SK-N-SH (cell line): ENCODE data around the gene CEBPA. TPM values are rescaled to one million over a fixed set of nuclear protein-coding genes. Genes with fewer than 3 reads are reported as not detected.
"Not testable (repeated sequence)": the region's sequence is repeated elsewhere in the genome, so short reads cannot be mapped to it uniquely, and the experiment has no call there.

Experiments used
- CTCF ChIA-PET: fragments of 300-600, 350-600 bp; formaldehyde crosslinking; extraction: SDS; loops from one replicate; lab custom pipeline; 2021; lab: Yijun Ruan, JAX
- POLR2A ChIA-PET: fragments of 350-600 bp; sonication (Branson Sonifier 250); formaldehyde crosslinking; extraction: SDS; loops from one replicate; lab custom pipeline; 2020; ENCODE audit warnings: antibody characterized with exemption, inconsistent platforms; lab: Yijun Ruan, JAX
- DNase-seq: peaks from one replicate; pipeline ENCODE4 v3.0.0; 2012
- H2AFZ ChIP-seq: fragments of 200-600 bp; sonication (generic); 2 replicates; pipeline ENCODE4 v1.8.1; 2016; ENCODE audit warnings: antibody characterized with exemption, mild to moderate bottlenecking, low read depth
- H3F3A ChIP-seq: fragments of 200-600 bp; sonication (generic); replicated peaks from 2 replicates; pipeline ENCODE3; 2016; ENCODE audit warnings: antibody characterized with exemption, mild to moderate bottlenecking; ENCODE audit not compliant: insufficient read depth
- H3K27ac ChIP-seq, 2 experiments: fragments of 200-500 bp in 1 of 2; fragments of 200-600 bp in 1 of 2; sonication (Bioruptor generic) in 1 of 2; sonication (generic), shearing (Covaris generic) in 1 of 2; 2 replicates each; pipeline versions ENCODE4 v1.5.1 to v1.6.1; 2014 to 2016; ENCODE audit warnings: low read depth in 2 of 2, inconsistent platforms in 1 of 2, low read length in 1 of 2, mild to moderate bottlenecking in 1 of 2, mixed read lengths in 1 of 2
- H3K27me3 ChIP-seq: fragments of 200-600 bp; sonication (generic), shearing (Covaris generic); 2 replicates; pipeline ENCODE4 v1.6.1; 2016; ENCODE audit warnings: mixed run types; ENCODE audit not compliant: insufficient read depth
- H3K36me3 ChIP-seq, 2 experiments: fragments of 200-500 bp in 1 of 2; fragments of 200-600 bp in 1 of 2; sonication (Bioruptor generic) in 1 of 2; sonication (generic) in 1 of 2; replicated peaks in 1 of 2; 2 replicates each; pipeline versions ENCODE3 to v1.5.1; 2014 to 2016; ENCODE audit warnings: low read length in 1 of 2, mild to moderate bottlenecking in 1 of 2; ENCODE audit not compliant: insufficient read depth in 2 of 2, control insufficient read depth in 1 of 2
- H3K4me1 ChIP-seq, 2 experiments: fragments of 200-500 bp in 1 of 2; fragments of 200-600 bp in 1 of 2; sonication (Bioruptor generic) in 1 of 2; sonication (generic), shearing (Covaris generic) in 1 of 2; 2 replicates each; pipeline versions ENCODE4 v1.5.1 to v1.6.1; 2014 to 2016; ENCODE audit warnings: low read depth in 1 of 2, low read length in 1 of 2, mixed run types in 1 of 2; ENCODE audit not compliant: insufficient read depth in 2 of 2, control insufficient read depth in 1 of 2
- H3K4me2 ChIP-seq: fragments of 200-600 bp; sonication (generic), shearing (Covaris generic); 2 replicates; pipeline ENCODE4 v1.6.1; 2017; ENCODE audit warnings: mixed run types
- H3K4me3 ChIP-seq, 2 experiments: fragments of 200-500 bp in 1 of 2; fragments of 200-600 bp in 1 of 2; sonication (Bioruptor generic) in 1 of 2; sonication (generic), shearing (Covaris generic) in 1 of 2; 2 replicates each; pipeline versions ENCODE4 v1.5.1 to v1.8.1; 2014 to 2016; ENCODE audit warnings: low read depth in 2 of 2, inconsistent platforms in 1 of 2, low read length in 1 of 2, mild to moderate bottlenecking in 1 of 2, mixed read lengths in 1 of 2, moderate library complexity in 1 of 2
- H3K79me2 ChIP-seq: fragments of 200-600 bp; sonication (generic); 2 replicates; pipeline ENCODE4 v1.8.1; 2017; ENCODE audit warnings: mild to moderate bottlenecking; ENCODE audit not compliant: insufficient read depth
- H3K9ac ChIP-seq: fragments of 200-600 bp; sonication (generic); 2 replicates; pipeline ENCODE4 v1.6.1; 2017; ENCODE audit warnings: mixed run types
- H3K9me2 ChIP-seq: fragments of 200-600 bp; sonication (generic); 2 replicates; pipeline ENCODE4 v1.6.1; 2017; ENCODE audit warnings: mixed run types
- H3K9me3 ChIP-seq: fragments of 200-600 bp; sonication (generic); 2 replicates; pipeline ENCODE4 v1.6.1; 2017; ENCODE audit warnings: mixed run types, mild to moderate bottlenecking, moderate library complexity
- H4K20me1 ChIP-seq: fragments of 200-600 bp; sonication (generic); 2 replicates; pipeline ENCODE4 v1.6.1; 2017; ENCODE audit warnings: mild to moderate bottlenecking, mixed run types; ENCODE audit not compliant: insufficient read depth
- CHD2 ChIP-seq: fragments of 150-350 bp; IDR thresholded peaks from 2 replicates; pipeline ENCODE4 v1.6.1; 2018; ENCODE audit warnings: low read length; ENCODE audit not compliant: partially characterized antibody
- EZH2phosphoT487 ChIP-seq: fragments of 200-600 bp; sonication (generic); IDR thresholded peaks from 2 replicates; pipeline ENCODE4 v1.6.1; 2017; ENCODE audit warnings: low read depth, mixed run types, mild to moderate bottlenecking, antibody characterized with exemption, moderate library complexity, borderline replicate concordance
- FOXJ3 ChIP-seq: sonication (generic); formaldehyde crosslinking; IDR thresholded peaks from 2 replicates; pipeline ENCODE4 v1.5.1; 2020; ENCODE audit warnings: mild to moderate bottlenecking, missing genetic modification reagents
- FOXM1 ChIP-seq: IDR thresholded peaks from 2 replicates; pipeline ENCODE4 v1.4.0; 2012; ENCODE audit warnings: low read depth, mild to moderate bottlenecking
- GABPA ChIP-seq: IDR thresholded peaks from 2 replicates; pipeline ENCODE4 v1.4.0; 2012; ENCODE audit warnings: low read depth, mild to moderate bottlenecking
- MXI1 ChIP-seq: IDR thresholded peaks from 2 replicates; pipeline ENCODE4 v1.6.1; 2012; ENCODE audit warnings: mild to moderate bottlenecking, low read depth, low read length, improper control_type of control experiment
- RCOR1 ChIP-seq: fragments of 150-350 bp; IDR thresholded peaks from 2 replicates; pipeline ENCODE4 v1.6.1; 2017; ENCODE audit warnings: antibody characterized with exemption, low read length
- SIN3A ChIP-seq: IDR thresholded peaks from 2 replicates; pipeline ENCODE4 v1.6.1; 2012; ENCODE audit warnings: low read depth, mild to moderate bottlenecking, low read length, moderate library complexity, borderline replicate concordance
- TCF12 ChIP-seq: IDR thresholded peaks from 2 replicates; pipeline ENCODE4 v1.4.0; 2012
- WGBS: methylation state at CpG from one replicate; pipeline ENCODE4 v1.1.6; 2017; ENCODE audit warnings: low lambda C conversion rate; 5-methylcytosine and 5-hydroxymethylcytosine counted together
- polyA plus RNA-seq, 3 experiments: library from polyadenylated mRNA; depleted of rRNA; stranded (reverse); fragments of >200 nt; gene quantifications; 2 replicates each; pipeline ENCODE4 v1.2.3, GENCODE V29; 2012
- TF ChIP-seq, protein P1 (sequence below): fragments of 150-350 bp; IDR thresholded peaks from 2 replicates; pipeline ENCODE4 v1.6.1; 2017; ENCODE audit warnings: antibody characterized with exemption, low read length, low read depth, borderline replicate concordance
- TF ChIP-seq, protein P2 (sequence below): IDR thresholded peaks from 2 replicates; pipeline ENCODE4 v1.4.0; 2012; ENCODE audit warnings: low read depth, borderline replicate concordance

CEBPA gene
- polyA plus RNA-seq, 1 of the 3 experiments (the other 2 are of a cell fraction): 0.15 TPM

GRCh38 chr19:33296488-33296971, 5.8 kb downstream of the CEBPA start (continued):
- TF ChIP-seq FOXM1 (no peak), FOXJ3 (CRISPR knock-in tag) (no peak), GABPA (no peak)

DNA sequence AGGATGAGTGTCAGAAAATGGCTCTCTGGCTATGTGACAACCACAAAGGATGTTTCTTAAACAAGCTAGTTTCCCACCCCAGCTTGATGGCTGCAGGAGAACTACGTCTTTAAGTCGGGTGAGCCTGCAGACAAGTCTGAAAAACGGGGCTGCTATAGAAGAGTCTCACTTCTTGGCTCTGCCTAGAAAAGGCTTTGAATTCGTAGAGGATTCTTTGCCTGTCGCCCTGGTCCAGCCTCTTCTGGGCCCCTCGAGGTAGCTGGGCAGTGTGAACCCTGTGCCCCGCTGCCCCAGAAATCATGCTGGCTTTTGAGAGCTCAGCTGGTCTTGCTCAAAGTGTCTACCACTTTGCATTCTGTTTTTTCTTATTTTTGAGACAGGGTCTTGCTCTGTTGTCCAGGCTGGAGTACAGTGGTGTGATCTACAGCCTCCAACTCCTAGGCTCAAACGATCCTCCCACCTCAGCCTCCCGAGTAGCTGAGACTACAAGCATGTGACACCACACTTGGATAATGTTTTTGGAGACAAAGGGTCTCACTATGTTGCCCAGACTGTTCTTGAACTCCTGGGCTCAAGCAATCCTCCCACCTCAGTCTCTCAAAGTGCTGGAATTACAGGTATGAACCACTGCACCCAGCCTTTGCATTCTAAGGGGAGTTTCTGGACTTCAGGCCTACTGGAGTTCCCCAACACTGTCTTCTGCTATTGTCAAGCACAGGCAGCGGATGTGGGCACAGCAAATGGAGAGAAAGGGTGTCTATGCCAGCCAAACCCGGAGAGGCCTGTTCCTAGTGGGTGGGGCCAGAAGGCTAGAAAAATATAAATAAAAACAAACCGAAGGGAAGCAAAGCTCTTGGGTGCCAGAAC, 6.5 kb downstream of the CEBPA start:
- Histone ChIP-seq H3K27me3 (peaks cover 26% of the 10 kb centered on the region), H3K4me1 (peaks cover 0 to 19% of the 10 kb centered on the region in 2 experiments; a peak in 1 of 4 replicates), H3K9ac (no peak overlapping the region), H3F3A (no peaks in the 10 kb centered on the region), H2AFZ (no peak overlapping the region), H3K9me2 (no peaks in the 10 kb centered on the region)
- CTCF ChIA-PET: interaction anchor here (0.8 to 1.1 kb wide), 3 partner anchors 16 to 482 kb away, joined by 3 read pairs; no protein-coding TSS in a partner anchor
- POLR2A ChIA-PET: no interaction called here
- 65% methylated on average over 11 of the region's 12 CpGs for WGBS
- TF ChIP-seq TCF12: no peak
- no peak for TF ChIP-seq RCOR1
- TF ChIP-seq CHD2: no peak
- TF ChIP-seq, protein P1, sequence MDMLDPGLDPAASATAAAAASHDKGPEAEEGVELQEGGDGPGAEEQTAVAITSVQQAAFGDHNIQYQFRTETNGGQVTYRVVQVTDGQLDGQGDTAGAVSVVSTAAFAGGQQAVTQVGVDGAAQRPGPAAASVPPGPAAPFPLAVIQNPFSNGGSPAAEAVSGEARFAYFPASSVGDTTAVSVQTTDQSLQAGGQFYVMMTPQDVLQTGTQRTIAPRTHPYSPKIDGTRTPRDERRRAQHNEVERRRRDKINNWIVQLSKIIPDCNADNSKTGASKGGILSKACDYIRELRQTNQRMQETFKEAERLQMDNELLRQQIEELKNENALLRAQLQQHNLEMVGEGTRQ: no peak
- TF ChIP-seq, protein P2, sequence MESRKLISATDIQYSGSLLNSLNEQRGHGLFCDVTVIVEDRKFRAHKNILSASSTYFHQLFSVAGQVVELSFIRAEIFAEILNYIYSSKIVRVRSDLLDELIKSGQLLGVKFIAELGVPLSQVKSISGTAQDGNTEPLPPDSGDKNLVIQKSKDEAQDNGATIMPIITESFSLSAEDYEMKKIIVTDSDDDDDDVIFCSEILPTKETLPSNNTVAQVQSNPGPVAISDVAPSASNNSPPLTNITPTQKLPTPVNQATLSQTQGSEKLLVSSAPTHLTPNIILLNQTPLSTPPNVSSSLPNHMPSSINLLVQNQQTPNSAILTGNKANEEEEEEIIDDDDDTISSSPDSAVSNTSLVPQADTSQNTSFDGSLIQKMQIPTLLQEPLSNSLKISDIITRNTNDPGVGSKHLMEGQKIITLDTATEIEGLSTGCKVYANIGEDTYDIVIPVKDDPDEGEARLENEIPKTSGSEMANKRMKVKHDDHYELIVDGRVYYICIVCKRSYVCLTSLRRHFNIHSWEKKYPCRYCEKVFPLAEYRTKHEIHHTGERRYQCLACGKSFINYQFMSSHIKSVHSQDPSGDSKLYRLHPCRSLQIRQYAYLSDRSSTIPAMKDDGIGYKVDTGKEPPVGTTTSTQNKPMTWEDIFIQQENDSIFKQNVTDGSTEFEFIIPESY: no peak
- TF ChIP-seq MXI1: no peak
- no peak for TF ChIP-seq SIN3A
- no peak for TF ChIP-seq FOXM1
- no peak for TF ChIP-seq EZH2phosphoT487
- TF ChIP-seq, all 33 proteins: peak for 0
- Histone ChIP-seq H3K4me2 (no peak overlapping the region), H3K79me2 (no peaks in the 10 kb centered on the region), H3K9me3 (no peaks in the 10 kb centered on the region), H3K27ac (no peak overlapping the region), H3K4me3 (no peak overlapping the region), H3K36me3 (no peaks in the 10 kb centered on the region), H4K20me1 (no peaks in the 10 kb centered on the region)
- DNase-seq: no peak

DNA sequence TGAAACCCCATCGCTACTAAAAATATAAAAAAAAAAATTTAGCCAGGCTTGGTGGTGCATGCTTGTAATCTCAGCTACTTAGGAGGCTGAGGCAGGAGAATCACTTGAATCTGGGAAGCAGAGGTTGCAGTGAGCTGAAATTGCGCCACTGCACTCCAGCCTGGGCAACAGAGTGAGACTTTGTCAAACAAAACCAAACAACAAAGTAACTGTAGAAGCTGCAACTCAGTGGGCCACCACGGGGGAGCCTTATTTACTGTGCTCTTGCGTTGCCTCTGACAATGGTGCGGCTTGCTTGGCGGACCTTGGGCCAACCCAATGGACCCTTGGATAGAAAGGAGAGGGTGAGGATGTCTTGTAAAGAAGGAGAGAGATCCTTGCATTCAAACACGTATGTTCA, 7.3 kb downstream of the CEBPA start:
- H3K4me2 ChIP-seq, H3K27ac ChIP-seq, H2AFZ ChIP-seq, H3K4me3 ChIP-seq, H4K20me1 ChIP-seq, H3K9ac ChIP-seq, H3K9me3 ChIP-seq, H3K79me2 ChIP-seq, H3K9me2 ChIP-seq, H3K36me3 ChIP-seq, H3F3A ChIP-seq, DNase-seq, POLR2A ChIA-PET: not testable (repeated sequence)
- 83% methylated on average over 7 of the region's 7 CpGs for WGBS
- CTCF ChIA-PET: interaction anchor here (0.6 kb wide), 1 partner anchor 48 kb away, joined by 3 read pairs; no protein-coding TSS in a partner anchor
- Histone ChIP-seq H3K4me1 (peaks cover 0 to 19% of the 10 kb centered on the region in 2 experiments; a peak in 1 of 4 replicates), H3K27me3 (peaks cover 18% of the 10 kb centered on the region)
